SU-DHL-6 (cell line): Measurements from ENCODE around the gene LRRC49.

ENCODE experiments used
- H2AFZ ChIP-seq: fragments of 200-600 bp; sonication (generic); 2 replicates; pipeline ENCODE4 v1.6.1; 2014; ENCODE audit warnings: low read depth, mild to moderate bottlenecking, moderate library complexity, mixed read lengths, antibody characterized with exemption, low read length; ENCODE audit not compliant: severe bottlenecking
- H3F3A ChIP-seq: fragments of 200-600 bp; shearing (Covaris generic); 2 replicates; pipeline ENCODE4 v1.6.0; 2016; ENCODE audit warnings: antibody characterized with exemption, mild to moderate bottlenecking; ENCODE audit not compliant: insufficient read depth
- H3K27ac ChIP-seq: fragments of 200-600 bp; sonication (generic); 2 replicates; pipeline ENCODE4 v1.5.1; 2016; ENCODE audit warnings: low read depth, mild to moderate bottlenecking, low read length, moderate library complexity, mixed read lengths
- H3K27me3 ChIP-seq: fragments of 200-600 bp; sonication (generic), shearing (Covaris generic); 2 replicates; pipeline ENCODE4 v1.6.0; 2014; ENCODE audit warnings: mild to moderate bottlenecking, low read length
- H3K36me3 ChIP-seq: fragments of 200-600 bp; sonication (generic); 2 replicates; pipeline ENCODE4 v1.6.1; 2014; ENCODE audit warnings: mild to moderate bottlenecking, low read length, mixed read lengths
- H3K4me2 ChIP-seq: fragments of 300-600, 200-600 bp; shearing (Covaris generic), sonication (generic); 2 replicates; pipeline ENCODE4 v1.6.0; 2014; ENCODE audit warnings: low read length, low read depth, mild to moderate bottlenecking; ENCODE audit not compliant: poor library complexity, severe bottlenecking
- H3K4me3 ChIP-seq: fragments of 200-600 bp; sonication (generic); 2 replicates; pipeline ENCODE4 v1.5.1; 2014; ENCODE audit warnings: antibody characterized with exemption, low read length, mild to moderate bottlenecking, mixed read lengths; ENCODE audit not compliant: insufficient read depth, poor library complexity, severe bottlenecking
- H3K79me2 ChIP-seq: fragments of 200-600 bp; sonication (generic); 2 replicates; pipeline ENCODE4 v1.6.1; 2014; ENCODE audit warnings: mild to moderate bottlenecking, low read length, moderate library complexity; ENCODE audit not compliant: insufficient read depth
- H3K9ac ChIP-seq: fragments of 200-600 bp; sonication (generic); 2 replicates; pipeline ENCODE4 v1.7.0; 2014; ENCODE audit warnings: mild to moderate bottlenecking, low read length
- H3K9me2 ChIP-seq: fragments of 200-600 bp; sonication (generic); replicated peaks from 2 replicates; pipeline ENCODE4 v1.6.1; 2014; ENCODE audit warnings: low read length; ENCODE audit not compliant: insufficient read depth
- H3K9me3 ChIP-seq: fragments of 200-600 bp; sonication (generic); 2 replicates; pipeline ENCODE4 v1.6.1; 2014; ENCODE audit warnings: low read length, mixed read lengths; ENCODE audit not compliant: insufficient read depth
- H4K20me1 ChIP-seq: fragments of 200-600 bp; sonication (generic); 2 replicates; pipeline ENCODE4 v1.6.1; 2014; ENCODE audit warnings: low read depth, mild to moderate bottlenecking, antibody characterized with exemption, low read length, moderate library complexity, mixed read lengths
- EZH2phosphoT487 ChIP-seq: fragments of 200-600 bp; sonication (generic), shearing (Covaris generic); conservative IDR thresholded peaks from 2 replicates; pipeline ENCODE4 v1.6.1; 2018; ENCODE audit warnings: mild to moderate bottlenecking, antibody characterized with exemption, low read length, moderate library complexity, mixed read lengths
- TF ChIP-seq, protein P1 (sequence below): fragments of 200-600 bp; sonication (generic); IDR thresholded peaks from one replicate; pipeline ENCODE4 v1.5.1; 2017; ENCODE audit warnings: antibody characterized with exemption, mild to moderate bottlenecking, low read length, moderate library complexity; ENCODE audit not compliant: insufficient read depth, poor library complexity, severe bottlenecking

Gene LRRC49

DNA sequence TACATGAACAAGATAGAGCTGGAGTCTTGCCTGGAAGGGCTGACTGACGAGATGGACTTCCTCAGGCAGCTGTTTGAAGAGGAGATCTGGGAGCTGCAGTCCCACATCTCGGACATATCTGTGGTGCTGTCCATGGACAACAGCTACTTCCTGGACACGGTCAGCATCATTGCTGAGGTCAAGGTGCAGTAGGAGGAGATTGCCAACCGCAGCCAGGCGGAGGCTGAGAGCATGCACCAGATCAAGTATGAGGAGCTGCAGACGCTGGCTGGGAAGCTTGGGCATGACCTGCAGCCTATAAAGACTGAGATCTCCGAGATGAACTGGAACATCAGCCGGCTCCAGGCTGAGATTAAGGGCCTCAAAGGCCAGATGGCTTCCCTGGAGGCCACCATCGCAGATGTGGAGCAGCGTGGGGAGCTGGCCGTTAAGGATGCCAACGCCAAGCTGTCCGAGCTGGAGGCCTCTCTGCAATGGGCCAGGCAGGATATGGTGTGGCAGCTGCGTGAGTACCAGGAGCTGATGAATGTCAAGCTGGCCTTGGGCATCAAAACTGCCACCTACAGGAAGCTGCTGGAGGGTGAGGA is 33.2 kb upstream of the LRRC49 start:
- H3K27me3 ChIP-seq, result no peaks in the 10 kb centered on the region
- H3F3A ChIP-seq, result no peaks in the 10 kb centered on the region
- no peak overlapping the region for H2AFZ ChIP-seq
- no peak overlapping the region for H3K9ac ChIP-seq
- no peaks in the 10 kb centered on the region for H4K20me1 ChIP-seq
- no peak overlapping the region for H3K4me2 ChIP-seq
- H3K9me2 ChIP-seq, result no peaks in the 10 kb centered on the region
- no peak overlapping the region for H3K27ac ChIP-seq
- H3K9me3 ChIP-seq, result no peaks in the 10 kb centered on the region
- no peaks in the 10 kb centered on the region for H3K79me2 ChIP-seq
- H3K4me3 ChIP-seq, result no peak overlapping the region
- TF ChIP-seq EZH2phosphoT487, result no peak
- TF ChIP-seq, protein P1, sequence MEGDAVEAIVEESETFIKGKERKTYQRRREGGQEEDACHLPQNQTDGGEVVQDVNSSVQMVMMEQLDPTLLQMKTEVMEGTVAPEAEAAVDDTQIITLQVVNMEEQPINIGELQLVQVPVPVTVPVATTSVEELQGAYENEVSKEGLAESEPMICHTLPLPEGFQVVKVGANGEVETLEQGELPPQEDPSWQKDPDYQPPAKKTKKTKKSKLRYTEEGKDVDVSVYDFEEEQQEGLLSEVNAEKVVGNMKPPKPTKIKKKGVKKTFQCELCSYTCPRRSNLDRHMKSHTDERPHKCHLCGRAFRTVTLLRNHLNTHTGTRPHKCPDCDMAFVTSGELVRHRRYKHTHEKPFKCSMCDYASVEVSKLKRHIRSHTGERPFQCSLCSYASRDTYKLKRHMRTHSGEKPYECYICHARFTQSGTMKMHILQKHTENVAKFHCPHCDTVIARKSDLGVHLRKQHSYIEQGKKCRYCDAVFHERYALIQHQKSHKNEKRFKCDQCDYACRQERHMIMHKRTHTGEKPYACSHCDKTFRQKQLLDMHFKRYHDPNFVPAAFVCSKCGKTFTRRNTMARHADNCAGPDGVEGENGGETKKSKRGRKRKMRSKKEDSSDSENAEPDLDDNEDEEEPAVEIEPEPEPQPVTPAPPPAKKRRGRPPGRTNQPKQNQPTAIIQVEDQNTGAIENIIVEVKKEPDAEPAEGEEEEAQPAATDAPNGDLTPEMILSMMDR, result no peak
- no peaks in the 10 kb centered on the region for H3K36me3 ChIP-seq

DNA sequence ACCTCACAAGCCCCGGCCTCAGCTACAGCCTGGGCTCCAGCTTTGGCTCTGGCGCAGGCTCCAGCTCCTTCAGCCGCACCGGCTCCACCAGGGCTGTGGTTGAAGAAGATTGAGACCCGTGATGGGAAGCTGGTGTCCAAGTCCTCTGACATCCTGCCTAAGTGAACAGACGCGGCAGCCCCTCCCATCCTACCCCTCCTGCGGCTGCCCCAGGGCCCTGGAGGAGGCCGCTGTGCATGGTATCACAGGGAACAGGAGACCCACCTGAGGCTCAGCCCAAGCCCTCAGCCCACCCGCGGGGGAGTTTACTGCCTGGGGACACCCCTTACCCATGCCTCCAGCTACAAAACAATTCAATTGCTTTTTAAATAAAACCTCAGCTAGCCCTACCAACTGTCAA is 32.6 kb upstream of the LRRC49 start:
- Histone ChIP-seq H3K9me3 (no peaks in the 10 kb centered on the region), H3K9ac (no peak overlapping the region), H3K9me2 (no peaks in the 10 kb centered on the region), H3K4me2 (no peak overlapping the region), H2AFZ (no peak overlapping the region), H3K27ac (no peak overlapping the region), H3K36me3 (no peaks in the 10 kb centered on the region), H3K79me2 (no peaks in the 10 kb centered on the region), H3F3A (no peaks in the 10 kb centered on the region), H3K4me3 (no peak overlapping the region), H3K27me3 (no peaks in the 10 kb centered on the region), H4K20me1 (no peaks in the 10 kb centered on the region)
- TF ChIP-seq, protein P1, result no peak
- TF ChIP-seq EZH2phosphoT487, result no peak

DNA sequence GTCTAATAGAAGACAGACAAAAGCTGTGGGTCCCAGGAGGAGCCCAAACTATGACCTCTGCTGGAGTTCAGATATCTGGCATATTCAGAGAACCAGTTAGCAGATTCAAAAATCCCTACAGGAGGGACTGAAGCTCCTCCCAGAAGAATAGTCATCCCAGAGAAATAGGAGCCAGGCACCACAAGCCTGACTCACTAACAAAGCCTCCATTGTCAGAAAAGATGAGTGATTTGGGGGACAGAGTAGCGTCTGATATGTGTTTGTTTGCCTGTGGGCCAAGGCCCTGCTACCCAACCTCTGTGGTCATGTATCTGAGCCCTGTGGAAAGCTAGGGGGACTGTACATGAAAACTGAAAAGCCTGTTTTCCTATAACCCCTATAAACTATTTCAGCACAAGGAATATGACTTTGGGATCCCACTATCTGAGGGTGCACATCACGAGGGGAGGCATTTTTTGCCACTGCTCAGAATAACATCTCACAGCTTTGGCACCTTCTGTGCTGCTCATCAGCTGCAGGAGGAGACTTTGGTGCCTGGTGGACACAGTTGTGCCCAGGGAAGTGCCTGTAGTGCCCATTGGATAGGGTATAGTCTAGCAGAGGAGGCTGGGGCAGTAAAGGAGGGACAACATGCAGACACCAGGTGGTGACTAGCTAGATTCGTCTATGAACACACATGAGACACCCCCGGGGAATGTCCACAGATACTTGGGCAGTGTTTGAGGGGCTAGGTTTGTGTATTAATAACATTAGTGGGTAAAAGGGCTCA is 29.0 kb upstream of the LRRC49 start:
- Histone ChIP-seq H3K36me3 (no peaks in the 10 kb centered on the region), H3K4me2 (no peak overlapping the region), H3K27ac (no peak overlapping the region), H3K79me2 (no peaks in the 10 kb centered on the region), H3K27me3 (no peaks in the 10 kb centered on the region), H3F3A (no peaks in the 10 kb centered on the region), H4K20me1 (no peaks in the 10 kb centered on the region), H3K4me3 (no peak overlapping the region), H2AFZ (no peak overlapping the region), H3K9me3 (no peaks in the 10 kb centered on the region), H3K9me2 (no peaks in the 10 kb centered on the region), H3K9ac (no peak overlapping the region)
- TF ChIP-seq EZH2phosphoT487, result no peak
- TF ChIP-seq, protein P1, result no peak
